ENCODE measurements around the gene CXCL17. TPM values are rescaled to one million over a fixed set of nuclear protein-coding genes. Genes with fewer than 3 reads are reported as not detected.

Gene CXCL17
- polyA plus RNA-seq, 1 donor: not detected

DNA sequence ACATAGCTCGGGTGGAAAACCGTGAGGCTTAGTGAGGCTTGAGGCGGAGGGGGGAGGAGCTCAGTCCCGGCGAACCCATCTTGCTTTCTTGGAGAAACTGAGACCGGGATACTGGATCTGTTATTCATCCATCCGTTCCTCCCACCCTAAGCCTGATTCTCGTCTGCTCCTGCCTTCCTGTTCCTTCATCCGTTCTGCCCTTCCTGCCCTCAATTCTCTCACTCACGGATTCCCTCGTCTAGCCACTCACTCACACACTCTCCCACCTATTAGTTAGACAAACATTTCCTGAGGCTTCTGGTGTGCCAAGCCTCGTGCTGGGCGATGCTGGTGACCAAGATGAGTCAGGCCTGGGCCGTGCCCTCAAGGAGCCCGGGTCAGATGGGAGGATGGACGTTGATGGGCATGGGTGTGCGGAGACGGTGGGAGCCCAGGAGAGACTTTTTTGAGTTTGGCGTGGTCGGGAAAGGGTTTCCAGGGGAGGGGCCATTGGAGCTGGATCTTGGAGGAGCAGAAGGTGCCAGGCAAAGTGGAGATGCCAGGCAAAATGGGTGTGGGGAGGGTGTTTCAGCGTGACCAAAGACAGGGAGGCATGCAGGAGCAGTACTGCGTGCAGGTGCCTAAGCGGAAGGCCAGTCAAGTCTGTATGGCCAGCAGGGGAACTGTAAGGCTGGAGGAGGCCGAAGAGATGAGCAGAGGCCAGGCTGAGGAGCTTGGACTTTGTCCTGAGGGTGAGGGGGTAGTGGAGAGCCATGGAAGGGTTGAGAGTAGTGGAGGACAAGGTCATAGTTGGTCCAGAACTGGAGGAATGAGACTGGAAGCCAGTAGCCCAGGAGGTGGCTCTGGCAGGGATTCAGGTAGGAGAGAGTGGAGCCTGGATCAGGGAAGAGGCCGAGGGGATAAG lies 45.2 kb downstream of the CXCL17 start:
- no peak for DNase-seq

DNA sequence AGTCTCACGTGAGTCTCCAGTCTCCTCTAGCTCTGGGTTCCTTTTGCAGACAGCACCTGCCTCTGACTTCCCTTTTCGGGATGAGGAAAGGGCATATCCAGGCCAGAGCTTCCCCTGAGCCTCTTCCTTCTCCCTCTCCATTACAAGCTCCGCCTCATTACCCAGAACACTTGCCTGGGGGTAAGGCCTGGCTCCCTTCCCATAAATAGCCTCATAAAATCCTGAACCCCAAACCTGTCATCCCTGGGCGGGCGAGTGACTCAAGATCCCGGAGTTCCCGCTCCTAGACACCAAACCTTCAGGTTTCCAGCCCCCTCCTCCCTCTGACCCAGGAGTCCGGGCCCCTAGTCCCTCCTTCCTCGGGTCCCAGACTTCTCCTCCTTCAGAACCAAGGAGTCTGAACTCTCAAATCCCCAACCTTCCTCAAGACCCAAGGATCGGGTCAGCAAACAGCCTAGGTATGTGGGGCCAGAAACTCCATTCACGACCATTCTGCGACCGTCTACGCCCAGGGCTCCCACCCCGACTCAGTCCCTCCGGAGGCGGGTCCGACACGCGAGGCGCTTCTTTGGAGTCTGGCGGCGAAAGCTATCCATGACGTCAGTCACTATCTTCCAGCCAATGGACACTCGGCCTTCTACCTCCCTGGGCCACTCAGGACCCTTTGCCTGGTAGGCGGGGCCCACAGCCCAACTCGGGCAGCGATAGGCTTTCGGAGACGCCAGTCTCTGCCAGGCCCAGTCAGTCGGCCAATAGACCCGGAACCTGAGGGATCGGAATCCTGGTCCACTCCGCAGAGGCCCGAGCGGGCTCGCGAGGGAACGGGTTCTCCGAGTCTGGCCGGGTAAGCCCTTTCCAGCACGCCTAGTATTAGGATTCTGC lies 46.1 kb downstream of the CXCL17 start:
- DNase-seq: peak; percentile 99

DNA sequence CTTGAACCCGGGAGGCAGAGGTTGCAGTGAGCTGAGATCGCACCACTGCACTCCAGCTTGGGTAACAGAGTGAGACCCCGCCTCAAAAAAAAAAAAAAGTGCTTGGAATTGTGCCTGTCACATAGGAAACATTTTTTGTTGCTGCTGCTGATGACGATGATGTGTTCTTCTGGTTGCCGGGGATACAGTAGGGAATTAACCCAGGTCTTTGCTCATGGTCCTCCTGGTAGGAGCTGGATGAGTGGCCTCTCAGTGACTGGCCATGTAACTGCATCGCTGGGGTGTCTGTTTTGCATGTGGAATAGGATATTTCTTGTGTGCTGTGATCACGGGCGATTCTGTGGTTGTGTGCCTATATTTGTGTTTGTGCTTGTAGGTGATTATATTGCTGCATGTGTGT lies 48.0 kb downstream of the CXCL17 start:
- no peak for DNase-seq

DNA sequence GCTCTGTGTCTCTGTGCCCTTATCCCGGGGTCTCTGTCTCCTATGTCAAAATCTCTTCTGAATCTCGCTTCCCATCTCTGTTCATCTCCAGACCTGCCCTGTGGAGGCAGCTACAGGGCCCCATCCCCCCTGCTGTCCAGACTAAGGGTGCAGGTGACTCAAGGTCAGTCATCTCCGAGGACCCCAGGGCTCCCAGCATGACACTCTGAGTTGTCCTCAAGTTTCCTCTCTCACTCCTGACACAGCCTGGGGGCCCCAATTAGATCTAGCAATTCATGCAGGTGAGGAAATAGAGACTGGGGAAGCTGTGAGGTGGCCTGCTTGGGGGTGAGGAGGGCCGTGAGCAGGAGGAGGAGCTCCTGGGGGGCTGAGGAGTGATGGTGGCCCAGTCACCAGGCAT lies 50.6 kb downstream of the CXCL17 start:
- DNase-seq: no peak

DNA sequence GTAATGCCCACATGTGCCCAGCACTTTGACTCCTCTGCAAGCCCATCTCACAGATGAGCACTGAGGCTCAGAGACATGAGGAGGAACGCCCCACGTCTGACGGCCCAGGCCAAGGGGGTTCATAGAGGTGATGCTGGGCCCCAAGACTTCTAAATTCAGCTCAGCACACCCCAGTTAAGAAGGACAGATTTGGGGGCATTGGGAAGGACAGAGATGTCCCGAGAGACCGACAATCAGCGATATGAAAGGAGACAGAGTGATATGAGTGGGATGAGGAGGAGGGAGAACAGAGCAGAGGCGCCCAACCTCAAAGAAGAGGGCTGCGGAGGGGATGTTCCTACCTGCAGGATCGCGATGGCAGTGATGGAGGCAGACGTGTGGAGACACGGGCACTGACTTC lies 52.8 kb downstream of the CXCL17 start, which contains the start of gene CNFN:
CNFN (minus strand) TSS at position 399 of the 400 bp plus-strand sequence. CDS start 1,260 bp downstream, outside the sequence.
- DNase-seq: no peak

DNA sequence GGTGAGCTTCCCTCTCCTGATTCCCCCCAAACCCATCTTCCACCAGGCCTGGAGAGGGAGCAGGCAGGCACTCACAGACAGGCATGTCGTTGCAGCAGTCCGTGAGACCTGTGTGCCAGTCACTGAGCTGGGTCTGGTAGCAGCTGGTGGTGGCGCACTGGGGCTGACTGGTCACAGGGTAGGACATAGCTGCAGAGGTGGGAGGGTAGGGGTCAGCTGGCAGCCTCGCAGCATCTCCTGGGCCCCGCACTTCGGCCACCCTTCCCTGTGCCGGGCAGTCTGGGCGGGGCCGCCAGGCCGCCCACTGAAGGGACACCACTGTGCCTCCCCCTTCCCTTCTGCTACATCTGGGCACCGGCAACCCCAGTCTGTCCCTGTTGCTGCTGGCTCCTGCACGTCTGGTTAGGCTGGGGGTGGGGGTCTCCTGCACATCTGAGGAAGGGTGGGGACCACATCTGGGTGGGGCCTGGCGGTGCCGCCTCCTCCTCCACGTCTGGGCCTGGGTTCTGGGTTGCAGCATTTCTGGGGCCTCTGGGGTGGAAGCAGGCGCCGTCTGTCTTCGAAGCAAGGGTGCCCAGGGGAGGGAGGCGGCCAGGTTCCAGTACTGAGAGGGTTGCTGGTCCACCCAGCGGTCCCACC lies 53.8 kb downstream of the CXCL17 start:
- no peak for DNase-seq

DNA sequence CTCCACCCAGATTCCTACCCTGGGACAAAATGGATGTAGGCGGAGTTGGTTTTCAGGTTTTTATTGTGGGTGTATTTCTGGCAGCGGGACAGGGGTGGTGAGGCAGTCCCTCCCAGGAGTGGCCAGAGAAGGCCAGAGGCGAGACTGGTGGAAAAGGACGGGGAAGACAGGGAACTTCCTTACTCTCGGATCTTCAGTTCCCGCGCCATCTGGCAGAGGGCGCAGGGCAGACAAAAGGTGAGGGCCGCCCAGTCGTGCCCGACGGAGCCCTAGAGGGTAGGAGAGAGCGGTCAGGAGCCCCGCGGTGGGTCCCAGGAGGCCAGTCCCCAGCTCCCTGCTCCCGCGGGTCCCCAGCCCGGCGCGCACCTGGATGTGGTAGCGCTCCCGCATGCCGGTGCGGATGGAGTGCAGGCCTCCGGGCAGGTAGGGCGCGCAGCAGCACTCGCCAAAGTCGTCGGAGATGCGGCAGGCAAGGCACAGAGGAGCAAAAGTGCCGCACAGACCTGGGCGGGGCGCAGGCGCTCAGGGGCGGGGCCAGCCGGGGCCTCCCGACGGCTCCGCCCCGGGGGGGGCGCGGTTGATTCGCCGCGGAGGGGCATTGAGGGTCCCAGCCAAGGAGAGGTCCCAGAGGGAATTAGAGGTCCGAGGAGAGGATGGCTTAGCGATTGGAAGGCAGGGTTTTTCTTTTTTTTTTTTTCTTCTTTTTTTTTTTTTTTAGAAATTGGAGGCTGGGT lies 55.6 kb downstream of the CXCL17 start:
- DNase-seq: peak; percentile 42

DNA sequence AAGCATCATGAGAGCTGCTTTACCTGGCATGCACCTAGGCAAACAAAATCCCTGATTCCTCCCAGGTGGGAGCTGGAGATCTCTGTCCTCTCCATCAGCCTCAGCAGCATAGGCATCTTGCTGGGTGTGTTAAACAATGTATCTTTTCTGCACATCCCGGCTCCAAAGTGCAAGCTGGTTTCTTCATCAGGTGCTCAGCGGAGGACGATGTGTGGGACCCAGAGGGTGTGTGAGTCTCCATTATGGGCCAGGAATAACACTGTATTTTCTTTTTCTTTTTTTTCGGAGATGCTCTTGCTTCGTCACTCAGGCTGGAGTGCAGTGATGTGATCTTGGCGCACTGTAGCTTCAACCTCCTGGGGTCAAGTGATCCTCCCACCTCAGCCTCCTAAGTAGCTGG lies 62.6 kb downstream of the CXCL17 start:
- DNase-seq: no peak

Other genes starting within 250 kb of the CXCL17 start
- gene DEDD2, start 225.3 kb downstream of the CXCL17 start, polyA plus RNA-seq (ENCODE audit: insufficient read length): 16.6 TPM
- gene ZNF526, start 222.6 kb downstream of the CXCL17 start, polyA plus RNA-seq (ENCODE audit: insufficient read length): 6.7 TPM
- 47.4 TPM for gene GSK3A, start 200.3 kb downstream of the CXCL17 start, polyA plus RNA-seq (ENCODE audit: insufficient read length)
- 34.5 TPM for gene ERF, start 187.8 kb downstream of the CXCL17 start, polyA plus RNA-seq (ENCODE audit: insufficient read length)
- gene CIC, start 173.7 kb downstream of the CXCL17 start, polyA plus RNA-seq (ENCODE audit: insufficient read length): 44.8 TPM
- gene PRR19, start 140.8 kb downstream of the CXCL17 start, polyA plus RNA-seq (ENCODE audit: insufficient read length): 0.53 TPM
- 33.6 TPM for gene PAFAH1B3, start 140.3 kb downstream of the CXCL17 start, polyA plus RNA-seq (ENCODE audit: insufficient read length)
- 0.41 TPM for gene TMEM145, start 129.6 kb downstream of the CXCL17 start, polyA plus RNA-seq (ENCODE audit: insufficient read length)
- 30.9 TPM for gene MEGF8, start 117.3 kb downstream of the CXCL17 start, polyA plus RNA-seq (ENCODE audit: insufficient read length)
- not detected for gene CNFN, start 52.6 kb downstream of the CXCL17 start, polyA plus RNA-seq (ENCODE audit: insufficient read length)
- 11.6 TPM for gene LIPE, start 15.6 kb downstream of the CXCL17 start, polyA plus RNA-seq (ENCODE audit: insufficient read length)
- 2.1 TPM for gene CEACAM1, start 85.5 kb upstream of the CXCL17 start, polyA plus RNA-seq (ENCODE audit: insufficient read length)
- gene CEACAM8, start 152.0 kb upstream of the CXCL17 start, polyA plus RNA-seq (ENCODE audit: insufficient read length): 0.09 TPM

Data from hindlimb muscle (tissue), 1 donor.